RWPE1 (cell line): ENCODE data around the gene PLCH2.

Experiments
- CTCF ChIA-PET: fragments of 350-600 bp; sonication (Branson Sonifier 250); formaldehyde crosslinking; extraction: SDS; loops from one replicate; lab custom pipeline; 2021; lab: Yijun Ruan, JAX
- POLR2A ChIA-PET: fragments of 400-600 bp; formaldehyde crosslinking; extraction: SDS; loops from one replicate; lab custom pipeline; 2020; ENCODE audit warnings: antibody characterized with exemption; ENCODE audit not compliant: low non-redundant PET; lab: Yijun Ruan, JAX
- DNase-seq: peaks from one replicate; pipeline ENCODE4 v3.0.0; 2012; ENCODE audit warnings: low spot score
- H3K27ac ChIP-seq: fragments of 450-650 bp; 2 replicates; pipeline ENCODE4 v1.5.1; 2017
- CTCF ChIP-seq: fragments of 450-650 bp; conservative IDR thresholded peaks from 2 replicates; pipeline ENCODE4 v1.5.1; 2017; ENCODE audit warnings: low read depth, mild to moderate bottlenecking

Gene PLCH2

GRCh38 chr1:2449636-2450454, 26.2 kb upstream of the PLCH2 start:
- TF ChIP-seq CTCF, result no peak
- ChIA-PET POLR2A (interaction anchor here (0.5 to 1.0 kb wide), 2 partner anchors 19 to 76 kb away, joined by 4 to 5 read pairs; partner anchors contain the start of gene PANK4), CTCF (interaction anchor here (0.6 kb wide), 1 partner anchor 128 kb away, joined by 3 read pairs; no protein-coding TSS in a partner anchor)
- no peak for DNase-seq
- peak overlapping the region; percentile 87 for H3K27ac ChIP-seq

GRCh38 chr1:2451741-2452140, 24.3 kb upstream of the PLCH2 start:
- H3K27ac ChIP-seq, result peak overlapping the region; percentile 98
- no peak for TF ChIP-seq CTCF
- ChIA-PET POLR2A (interaction anchor here (0.7 kb wide), 1 partner anchor 37 kb away, joined by 3 read pairs; no protein-coding TSS in a partner anchor), CTCF (no interaction called here)
- peak; percentile 97 for DNase-seq

- no peak for TF ChIP-seq CTCF
- CTCF ChIA-PET, result interaction anchor here (0.6 to 0.9 kb wide), 2 partner anchors 9 to 1033 kb away, joined by 3 to 5 read pairs; no protein-coding TSS in a partner anchor
Measured at GRCh38 chr1:2452201-2452931, 23.7 kb upstream of the PLCH2 start.

GRCh38 chr1:2452932-2453315, 23.2 kb upstream of the PLCH2 start:
- TF ChIP-seq CTCF, result no peak
- peak overlapping the region; percentile 98 for H3K27ac ChIP-seq
- no peak for DNase-seq
- POLR2A ChIA-PET, result interaction anchor here (0.7 kb wide), 1 partner anchor 36 kb away, joined by 3 read pairs; no protein-coding TSS in a partner anchor
- CTCF ChIA-PET, result interaction anchor here (0.6 to 0.9 kb wide), 2 partner anchors 9 to 1033 kb away, joined by 3 to 5 read pairs; no protein-coding TSS in a partner anchor

More at GRCh38 chr1:2452201-2452931, 23.7 kb upstream of the PLCH2 start:
- POLR2A ChIA-PET, result interaction anchor here (0.7 kb wide), 2 partner anchors 36 kb away, joined by 3 read pairs; no protein-coding TSS in a partner anchor
- DNase-seq, result no peak
- peak overlapping the region; percentile 98 for H3K27ac ChIP-seq

- ChIA-PET CTCF (no interaction called here), POLR2A (no interaction called here)
- peak overlapping the region; percentile 98 for H3K27ac ChIP-seq
Measured at GRCh38 chr1:2454227-2454626, 21.9 kb upstream of the PLCH2 start.

More at GRCh38 chr1:2454227-2454626, 21.9 kb upstream of the PLCH2 start:
- TF ChIP-seq CTCF, result no peak
- no peak for DNase-seq
